A549 (cell line): Measurements from ENCODE around the gene SCARB1.

ENCODE experiments used
- CBX2 ChIP-seq: fragments of 200-600 bp; sonication (generic); IDR thresholded peaks from 2 replicates; pipeline ENCODE4 v1.6.1; 2016; ENCODE audit warnings: low read depth, mild to moderate bottlenecking, borderline replicate concordance
- CEBPB ChIP-seq, 2 experiments: fragments of >200 bp in 1 of 2; sonication (Bioruptor Twin) in 1 of 2; formaldehyde crosslinking in 1 of 2; IDR thresholded peaks; 2 replicates each; pipeline ENCODE4 v1.6.1; 2012 to 2016
- EP300 ChIP-seq, 2 experiments: fragments of >200 bp; sonication (Bioruptor Twin); formaldehyde crosslinking; IDR thresholded peaks; 2 replicates in 1 of 2; 3 replicates in 1 of 2; pipeline ENCODE4 v1.6.1; 2016 to 2017
- MAFK ChIP-seq: fragments of 450-650 bp; IDR thresholded peaks from 2 replicates; pipeline ENCODE4 v1.6.1; 2014; ENCODE audit not compliant: partially characterized antibody
- PHF8 ChIP-seq: fragments of 200-600 bp; sonication (generic); IDR thresholded peaks from 2 replicates; pipeline ENCODE4 v1.6.1; 2016; ENCODE audit warnings: low read depth, mild to moderate bottlenecking, antibody characterized with exemption, moderate library complexity, borderline replicate concordance
- POLR2A ChIP-seq: IDR thresholded peaks from 2 replicates; pipeline ENCODE4 v1.6.1; 2012; ENCODE audit warnings: mild to moderate bottlenecking, low read length
- ZFP36 ChIP-seq: fragments of 450-650 bp; IDR thresholded peaks from 2 replicates; pipeline ENCODE4 v1.6.1; 2014; ENCODE audit warnings: borderline replicate concordance; ENCODE audit not compliant: partially characterized antibody
- ZNF302 ChIP-seq: fragments of 250-450 bp; sonication (Bioruptor Pico); IDR thresholded peaks from 2 replicates; pipeline ENCODE4 v1.9.0; 2021; ENCODE audit warnings: inconsistent platforms, mild to moderate bottlenecking, moderate library complexity
- TF ChIP-seq, protein P1 (sequence below): fragments of >200 bp; sonication (Bioruptor Twin); formaldehyde crosslinking; IDR thresholded peaks from 3 replicates; pipeline ENCODE4 v1.5.1; 2016
- TF ChIP-seq, protein P2 (sequence below): fragments of >200 bp; sonication (Bioruptor Twin); formaldehyde crosslinking; IDR thresholded peaks from 3 replicates; pipeline ENCODE4 v1.6.1; 2016
- TF ChIP-seq, protein P3 (sequence below): IDR thresholded peaks from 2 replicates; pipeline ENCODE4 v1.6.1; 2012

DNA sequence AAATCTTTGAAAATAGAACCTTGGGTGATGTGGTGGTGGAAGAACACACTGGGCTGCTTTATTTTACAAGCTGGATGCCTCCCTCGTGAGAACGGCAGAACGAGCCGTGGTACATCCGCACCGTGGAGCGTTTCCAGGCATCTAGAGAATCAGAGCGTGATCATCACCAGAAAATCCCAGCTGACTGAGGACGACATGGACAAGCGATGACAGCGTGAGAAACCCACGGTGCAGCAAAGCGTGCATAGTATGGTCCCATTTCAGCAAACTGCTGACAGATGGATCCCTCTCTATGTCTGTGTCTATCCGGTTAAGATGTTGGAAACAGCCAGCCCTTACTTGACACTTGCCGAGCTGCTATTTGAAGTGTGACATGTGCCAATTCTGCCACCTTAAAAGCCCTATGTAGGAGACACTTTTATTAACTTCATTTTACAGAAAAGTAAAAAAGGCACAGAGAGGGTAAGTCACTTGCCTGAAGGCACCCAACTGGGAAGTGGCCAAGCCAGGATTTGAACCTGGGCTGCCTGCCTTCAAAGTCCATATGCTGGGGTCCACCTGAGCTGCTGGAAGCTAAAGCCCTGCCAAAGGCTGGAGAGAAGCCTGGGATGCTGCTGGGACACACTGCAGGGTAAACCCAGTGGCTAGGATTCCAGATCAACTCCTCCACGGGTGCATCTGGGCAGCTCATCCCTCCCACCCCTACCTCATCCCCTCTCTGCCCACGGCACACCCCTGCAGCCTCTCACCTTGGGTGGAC, 14.9 kb downstream of the SCARB1 start:
- TF ChIP-seq MAFK: no peak
- TF ChIP-seq, protein P1, sequence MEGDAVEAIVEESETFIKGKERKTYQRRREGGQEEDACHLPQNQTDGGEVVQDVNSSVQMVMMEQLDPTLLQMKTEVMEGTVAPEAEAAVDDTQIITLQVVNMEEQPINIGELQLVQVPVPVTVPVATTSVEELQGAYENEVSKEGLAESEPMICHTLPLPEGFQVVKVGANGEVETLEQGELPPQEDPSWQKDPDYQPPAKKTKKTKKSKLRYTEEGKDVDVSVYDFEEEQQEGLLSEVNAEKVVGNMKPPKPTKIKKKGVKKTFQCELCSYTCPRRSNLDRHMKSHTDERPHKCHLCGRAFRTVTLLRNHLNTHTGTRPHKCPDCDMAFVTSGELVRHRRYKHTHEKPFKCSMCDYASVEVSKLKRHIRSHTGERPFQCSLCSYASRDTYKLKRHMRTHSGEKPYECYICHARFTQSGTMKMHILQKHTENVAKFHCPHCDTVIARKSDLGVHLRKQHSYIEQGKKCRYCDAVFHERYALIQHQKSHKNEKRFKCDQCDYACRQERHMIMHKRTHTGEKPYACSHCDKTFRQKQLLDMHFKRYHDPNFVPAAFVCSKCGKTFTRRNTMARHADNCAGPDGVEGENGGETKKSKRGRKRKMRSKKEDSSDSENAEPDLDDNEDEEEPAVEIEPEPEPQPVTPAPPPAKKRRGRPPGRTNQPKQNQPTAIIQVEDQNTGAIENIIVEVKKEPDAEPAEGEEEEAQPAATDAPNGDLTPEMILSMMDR: no peak
- TF ChIP-seq POLR2A: no peak
- no peak for TF ChIP-seq CEBPB (IDR thresholded peaks at IDR 0.05)
- TF ChIP-seq, protein P2, sequence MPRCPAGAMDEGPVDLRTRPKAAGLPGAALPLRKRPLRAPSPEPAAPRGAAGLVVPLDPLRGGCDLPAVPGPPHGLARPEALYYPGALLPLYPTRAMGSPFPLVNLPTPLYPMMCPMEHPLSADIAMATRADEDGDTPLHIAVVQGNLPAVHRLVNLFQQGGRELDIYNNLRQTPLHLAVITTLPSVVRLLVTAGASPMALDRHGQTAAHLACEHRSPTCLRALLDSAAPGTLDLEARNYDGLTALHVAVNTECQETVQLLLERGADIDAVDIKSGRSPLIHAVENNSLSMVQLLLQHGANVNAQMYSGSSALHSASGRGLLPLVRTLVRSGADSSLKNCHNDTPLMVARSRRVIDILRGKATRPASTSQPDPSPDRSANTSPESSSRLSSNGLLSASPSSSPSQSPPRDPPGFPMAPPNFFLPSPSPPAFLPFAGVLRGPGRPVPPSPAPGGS: no peak
- TF ChIP-seq, protein P3, sequence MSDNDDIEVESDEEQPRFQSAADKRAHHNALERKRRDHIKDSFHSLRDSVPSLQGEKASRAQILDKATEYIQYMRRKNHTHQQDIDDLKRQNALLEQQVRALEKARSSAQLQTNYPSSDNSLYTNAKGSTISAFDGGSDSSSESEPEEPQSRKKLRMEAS: no peak
- no peak for TF ChIP-seq PHF8
- no peak for TF ChIP-seq ZFP36
- no peak for TF ChIP-seq EP300 (IDR thresholded peaks at IDR 0.05)
- TF ChIP-seq CBX2: no peak
- no peak for TF ChIP-seq ZNF302
